Stimulated activated CD8-positive, alpha-beta memory T cell treated with anti-CD3 and anti-CD28 coated beads, Interleukin-2, amount 100 ng/mL, for 1 hour (primary cell): ENCODE results near the gene GLB1L2.

ENCODE experiments used
- DNase-seq, 2 donors: peaks; one replicate each; pipeline ENCODE4 v3.0.0-alpha.2; 2020; ENCODE audit warnings: low read depth in 2 of 2

GLB1L2 gene

DNA sequence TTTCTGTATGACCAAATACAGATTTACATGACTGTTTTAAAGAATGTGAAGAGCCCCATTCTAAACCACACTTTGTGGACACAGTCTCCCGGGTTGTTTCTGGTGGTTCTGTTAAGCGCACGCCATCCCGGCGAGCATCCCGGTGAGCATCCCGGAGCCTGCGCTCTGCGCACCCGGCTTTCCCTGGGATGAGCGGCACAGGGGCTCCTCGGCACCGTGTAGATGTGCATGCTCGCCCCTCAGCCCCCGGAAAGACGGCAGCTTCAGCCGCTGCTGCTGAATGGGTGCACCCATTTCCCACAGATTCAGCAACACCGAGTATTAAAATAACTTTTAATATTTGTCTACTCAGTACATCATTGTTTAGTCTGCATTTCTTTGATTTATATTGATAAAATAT lies 36.0 kb downstream of the GLB1L2 start:
- DNase-seq: no peak

DNA sequence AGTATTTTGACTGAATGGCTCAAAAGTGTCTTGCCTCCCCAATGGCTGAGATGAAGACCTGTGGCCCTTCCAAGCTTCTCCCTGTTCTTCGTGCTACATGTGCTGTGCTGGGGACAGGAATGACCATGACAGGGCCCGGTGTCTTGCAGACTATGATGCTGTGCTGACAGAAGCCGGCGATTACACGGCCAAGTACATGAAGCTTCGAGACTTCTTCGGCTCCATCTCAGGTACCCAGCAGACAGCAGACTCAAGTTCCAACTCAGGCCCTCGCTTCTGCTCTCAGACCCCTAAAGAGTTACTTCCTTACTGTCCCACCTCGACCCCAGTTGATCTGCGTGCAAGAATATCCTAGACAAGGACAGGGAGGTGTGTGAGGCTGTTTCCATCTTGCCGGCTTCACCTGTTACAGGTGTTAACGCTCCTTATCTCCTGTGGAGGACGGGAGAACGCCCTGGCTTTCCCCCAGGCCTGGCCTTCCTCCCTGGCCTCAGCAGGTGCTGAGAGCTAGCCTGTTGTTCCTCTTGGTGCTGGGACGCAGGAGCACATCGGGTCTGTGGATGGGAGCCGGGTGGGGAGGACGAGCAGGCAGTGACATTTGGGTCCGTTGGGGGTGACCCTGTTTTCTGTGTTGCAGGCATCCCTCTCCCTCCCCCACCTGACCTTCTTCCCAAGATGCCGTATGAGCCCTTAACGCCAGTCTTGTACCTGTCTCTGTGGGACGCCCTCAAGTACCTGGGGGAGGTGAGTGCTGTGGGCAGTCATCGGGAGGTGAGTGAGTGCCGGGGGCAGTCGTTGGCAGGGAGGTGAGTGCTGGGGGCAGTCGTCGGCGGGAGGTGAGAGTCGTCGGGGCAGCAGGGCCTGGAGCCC lies 38.1 kb downstream of the GLB1L2 start:
- no peak for DNase-seq

DNA sequence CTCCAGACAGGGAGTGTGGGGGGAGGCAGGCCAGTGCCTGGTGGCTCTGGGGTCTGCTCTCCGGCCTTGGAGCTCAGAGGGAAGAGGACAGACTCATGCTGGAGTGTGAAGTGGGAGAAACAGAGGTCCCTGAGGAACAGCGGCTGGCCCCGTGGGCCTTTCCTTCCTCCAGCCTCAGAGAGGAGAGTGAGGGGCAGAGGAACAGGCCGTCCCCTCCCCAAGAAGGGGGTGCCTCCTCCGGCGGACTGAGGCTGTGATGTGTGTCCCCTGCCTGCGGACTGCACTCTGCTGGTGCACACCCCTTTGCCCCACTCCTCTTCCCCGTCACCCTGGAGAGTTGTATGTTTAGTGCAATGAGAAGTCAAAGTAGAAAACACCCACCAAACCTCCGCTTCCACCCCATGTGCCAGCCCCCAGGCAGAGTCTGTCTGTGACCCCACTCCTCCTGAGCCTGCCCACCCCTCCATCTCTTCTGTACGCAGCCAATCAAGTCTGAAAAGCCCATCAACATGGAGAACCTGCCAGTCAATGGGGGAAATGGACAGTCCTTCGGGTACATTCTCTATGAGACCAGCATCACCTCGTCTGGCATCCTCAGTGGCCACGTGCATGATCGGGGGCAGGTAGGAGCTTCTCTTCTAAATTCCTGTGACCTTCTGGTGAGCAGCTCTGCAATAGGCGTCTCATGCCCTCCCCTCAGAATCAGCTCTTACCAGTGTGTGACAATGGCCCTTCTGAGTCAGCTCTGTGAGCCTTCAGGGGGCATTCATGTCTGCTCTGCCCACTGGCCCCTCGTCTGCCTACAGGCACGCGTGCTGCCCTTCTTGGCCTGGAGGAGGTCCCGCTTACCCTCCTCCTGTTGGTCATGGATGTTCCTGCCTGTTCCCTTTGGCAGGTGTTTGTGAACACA lies 39.0 kb downstream of the GLB1L2 start:
- no peak for DNase-seq

DNA sequence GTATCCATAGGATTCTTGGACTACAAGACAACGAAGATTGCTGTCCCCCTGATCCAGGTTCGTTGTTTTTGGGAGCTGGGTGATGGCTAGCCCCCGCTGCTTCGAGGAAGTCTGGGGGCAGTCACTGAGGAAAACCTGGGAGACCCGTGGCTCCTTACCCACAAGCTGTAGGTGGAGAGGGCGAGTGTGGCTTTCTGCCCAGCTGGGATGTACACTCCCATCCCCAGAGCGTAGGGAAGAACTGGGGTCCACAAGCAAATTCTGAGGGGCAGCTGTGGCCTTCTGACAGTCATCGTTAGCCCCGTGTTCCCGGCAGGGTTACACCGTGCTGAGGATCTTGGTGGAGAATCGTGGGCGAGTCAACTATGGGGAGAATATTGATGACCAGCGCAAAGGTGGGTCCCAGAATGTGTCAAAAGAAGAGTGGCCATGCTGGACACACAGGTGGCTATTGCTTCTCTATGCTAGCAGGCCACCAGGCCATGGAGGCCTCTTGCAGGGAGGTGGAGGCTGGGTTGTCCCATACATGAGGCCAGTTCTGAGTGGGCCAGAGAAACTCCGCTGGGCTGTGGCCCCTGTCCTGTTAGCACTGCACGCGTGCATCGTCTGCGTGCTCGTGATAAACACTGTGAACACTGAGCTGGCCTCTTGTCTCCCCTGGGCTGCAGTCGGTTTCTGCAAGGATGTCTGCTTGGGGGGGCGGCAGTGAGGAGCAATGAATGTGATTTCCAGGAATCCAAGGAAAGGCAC lies 39.8 kb downstream of the GLB1L2 start:
- DNase-seq: no peak

DNA sequence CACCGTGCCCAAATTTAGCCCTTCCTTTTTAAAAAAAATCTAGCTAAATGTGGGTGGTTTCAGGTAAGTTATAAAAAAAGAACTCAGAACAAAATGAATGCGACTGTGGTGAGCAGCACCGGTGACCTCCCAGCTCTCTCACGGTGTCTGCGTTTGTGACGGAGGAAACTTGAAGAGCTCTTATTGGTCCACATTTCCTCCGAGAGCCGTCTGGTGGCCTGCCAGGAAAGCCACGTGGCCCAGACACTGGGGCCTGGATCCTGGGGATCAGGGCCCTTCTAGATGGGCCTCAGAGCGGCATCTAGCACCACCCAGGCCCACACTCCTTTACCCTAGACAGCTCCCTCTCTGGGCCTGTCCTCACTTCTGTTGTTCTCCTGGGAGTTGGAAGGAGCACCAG lies 40.7 kb downstream of the GLB1L2 start:
- DNase-seq: no peak

DNA sequence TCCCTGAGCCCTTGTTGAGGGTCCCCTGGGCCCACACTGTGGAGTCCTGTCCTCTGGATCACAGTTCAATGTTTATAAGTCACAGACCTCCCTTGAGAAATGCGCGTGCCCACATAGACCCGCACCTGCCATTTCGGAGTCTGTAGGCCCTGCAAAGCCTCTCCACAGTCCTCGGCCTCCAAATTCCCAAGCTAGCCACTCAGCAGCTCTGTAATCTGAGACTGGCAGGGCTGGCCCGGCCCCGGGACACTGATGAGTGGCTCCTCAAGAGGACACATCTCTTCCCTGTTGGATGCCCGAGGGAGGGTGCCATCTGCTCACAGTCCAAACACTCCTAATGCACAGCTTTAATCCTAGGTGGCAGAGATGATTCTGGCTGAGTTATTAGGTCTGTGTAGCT lies 41.2 kb downstream of the GLB1L2 start:
- DNase-seq: no peak

DNA sequence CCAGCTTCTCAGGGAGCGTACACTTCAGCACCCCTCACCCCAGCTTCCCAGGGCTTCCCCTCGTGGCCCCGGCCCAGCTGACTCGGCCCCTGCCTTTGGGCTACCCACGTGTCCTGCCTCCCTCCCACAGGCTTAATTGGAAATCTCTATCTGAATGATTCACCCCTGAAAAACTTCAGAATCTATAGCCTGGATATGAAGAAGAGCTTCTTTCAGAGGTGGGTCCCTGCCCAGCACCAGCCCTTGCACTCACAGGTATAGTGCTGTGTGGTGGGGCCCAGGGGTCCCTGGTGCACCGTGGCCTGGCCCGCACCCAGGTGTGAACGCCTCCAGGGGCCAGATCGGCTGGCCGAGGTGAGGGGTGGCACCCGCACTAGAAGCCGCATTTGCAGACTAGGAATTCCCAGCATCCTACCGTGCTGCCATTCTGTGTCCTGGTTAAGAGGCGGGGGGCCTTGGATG lies 41.8 kb downstream of the GLB1L2 start:
- DNase-seq: no peak

DNA sequence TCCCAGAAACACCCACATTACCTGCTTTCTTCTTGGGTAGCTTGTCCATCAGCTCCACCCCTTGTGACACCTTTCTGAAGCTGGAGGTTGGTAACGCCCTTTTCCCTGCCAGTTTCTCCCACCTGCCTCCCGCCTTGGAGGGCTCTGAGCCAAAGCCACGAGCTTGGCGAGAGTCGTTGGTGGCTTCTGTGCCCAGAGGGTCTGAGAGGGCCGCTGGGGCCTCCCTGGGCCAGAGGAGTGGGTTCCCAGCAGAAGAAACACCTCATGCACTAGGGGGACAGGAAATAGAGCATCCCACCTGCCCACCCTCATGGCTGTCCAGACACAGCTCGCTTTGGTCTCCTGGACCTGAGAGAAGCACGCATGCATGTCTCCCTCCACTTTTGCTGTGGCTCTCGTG lies 42.4 kb downstream of the GLB1L2 start:
- DNase-seq: no peak

DNA sequence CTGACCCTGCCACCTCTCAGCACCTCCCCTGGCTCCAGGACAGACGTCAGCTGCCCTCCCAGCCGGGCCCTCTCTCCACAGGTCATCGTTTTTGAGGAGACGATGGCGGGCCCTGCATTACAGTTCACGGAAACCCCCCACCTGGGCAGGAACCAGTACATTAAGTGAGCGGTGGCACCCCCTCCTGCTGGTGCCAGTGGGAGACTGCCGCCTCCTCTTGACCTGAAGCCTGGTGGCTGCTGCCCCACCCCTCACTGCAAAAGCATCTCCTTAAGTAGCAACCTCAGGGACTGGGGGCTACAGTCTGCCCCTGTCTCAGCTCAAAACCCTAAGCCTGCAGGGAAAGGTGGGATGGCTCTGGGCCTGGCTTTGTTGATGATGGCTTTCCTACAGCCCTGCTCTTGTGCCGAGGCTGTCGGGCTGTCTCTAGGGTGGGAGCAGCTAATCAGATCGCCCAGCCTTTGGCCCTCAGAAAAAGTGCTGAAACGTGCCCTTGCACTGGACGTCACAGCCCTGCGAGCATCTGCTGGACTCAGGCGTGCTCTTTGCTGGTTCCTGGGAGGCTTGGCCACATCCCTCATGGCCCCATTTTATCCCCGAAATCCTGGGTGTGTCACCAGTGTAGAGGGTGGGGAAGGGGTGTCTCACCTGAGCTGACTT lies 43.2 kb downstream of the GLB1L2 start:
- DNase-seq: no peak

DNA sequence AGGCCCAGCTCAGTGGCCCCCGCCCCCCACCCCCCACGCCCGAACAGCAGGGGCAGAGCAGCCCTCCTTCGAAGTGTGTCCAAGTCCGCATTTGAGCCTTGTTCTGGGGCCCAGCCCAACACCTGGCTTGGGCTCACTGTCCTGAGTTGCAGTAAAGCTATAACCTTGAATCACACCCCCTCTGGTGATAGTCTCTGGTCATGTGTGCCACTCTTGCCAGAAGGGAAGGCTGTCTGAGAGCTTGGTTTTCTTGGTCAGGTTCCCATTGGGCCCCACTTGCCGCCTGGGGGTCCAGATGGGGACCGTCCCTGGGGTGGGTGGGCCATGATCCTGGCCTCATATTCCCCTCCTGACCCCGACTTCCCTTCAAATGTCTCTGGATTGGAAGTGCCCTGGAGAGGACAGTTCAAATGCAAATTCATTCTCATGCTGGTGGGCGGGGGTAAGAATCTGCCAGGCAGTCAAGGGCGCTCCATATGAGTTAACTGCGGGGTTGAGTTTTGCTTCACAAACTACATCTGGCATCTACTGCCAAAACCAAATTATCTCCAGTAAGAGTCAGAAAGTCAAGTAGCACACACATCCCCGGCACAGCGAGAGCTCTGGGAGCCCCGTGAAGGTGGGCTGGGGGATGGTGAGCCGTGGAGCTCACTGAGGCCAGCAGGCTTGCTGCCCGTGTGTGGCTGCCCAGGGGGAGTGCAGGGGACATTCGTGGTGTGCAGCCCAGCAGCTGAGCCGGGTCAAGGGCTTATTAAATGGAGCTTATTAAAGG lies 44.5 kb downstream of the GLB1L2 start:
- no peak for DNase-seq

DNA sequence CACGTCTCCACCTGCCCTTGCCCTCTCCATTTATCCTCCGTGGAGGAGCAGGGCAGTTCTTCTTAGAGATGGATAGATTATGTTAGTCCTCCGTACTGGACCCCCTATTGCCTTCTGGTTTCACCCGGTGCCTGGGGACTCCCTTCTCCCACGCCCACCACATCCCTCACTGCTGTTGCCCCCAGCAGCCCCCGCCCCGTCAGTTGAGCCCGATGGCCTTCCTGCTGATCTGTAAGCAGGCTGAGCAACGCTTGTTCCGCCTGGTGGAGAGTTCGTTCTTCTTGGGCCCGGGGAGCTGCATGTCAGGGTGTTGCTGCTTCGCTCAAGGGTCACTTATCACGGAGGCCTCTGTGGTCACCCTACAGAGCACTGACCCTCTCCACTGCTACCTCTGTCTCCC lies 46.1 kb downstream of the GLB1L2 start:
- no peak for DNase-seq

DNA sequence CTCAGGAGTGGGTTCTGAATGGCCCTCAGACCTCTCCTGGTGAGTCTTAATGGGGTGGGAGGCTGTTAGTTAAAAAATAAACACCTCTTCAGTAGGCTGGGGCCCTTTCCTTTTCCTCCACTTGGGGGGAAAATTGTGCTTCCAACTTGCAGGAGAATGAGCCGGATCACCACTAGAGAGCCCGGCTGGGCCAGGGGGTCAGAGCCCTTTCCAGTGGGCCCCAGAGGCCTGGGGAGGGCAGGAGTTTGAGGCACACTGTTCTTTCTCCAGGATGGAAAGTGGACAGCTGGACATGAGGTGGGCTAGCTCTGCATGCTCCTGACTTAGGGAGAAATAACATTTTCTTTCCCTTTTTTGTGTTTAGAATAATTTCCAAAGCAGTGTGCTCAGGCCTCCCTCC lies 47.5 kb downstream of the GLB1L2 start:
- DNase-seq: no peak

DNA sequence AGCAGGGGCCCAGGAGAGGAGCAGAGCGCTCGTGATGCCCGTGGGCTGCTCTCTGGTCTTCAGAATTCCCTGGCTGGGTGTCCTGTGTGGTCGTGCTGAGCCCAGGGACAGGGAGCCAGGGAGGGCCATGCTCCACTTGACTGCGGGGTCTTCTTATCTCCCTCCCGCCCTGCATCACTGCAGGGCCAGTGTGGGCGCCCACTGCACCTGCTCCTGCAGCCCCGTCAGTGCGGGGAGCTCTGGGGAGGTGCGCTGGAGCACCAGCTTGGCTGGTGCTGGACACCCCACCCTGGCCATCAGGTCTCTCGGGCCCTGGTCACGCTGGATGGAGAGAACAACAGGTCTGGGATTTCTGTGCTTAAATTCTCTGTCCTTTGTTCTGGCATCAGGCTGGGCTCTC lies 48.4 kb downstream of the GLB1L2 start:
- DNase-seq: no peak

DNA sequence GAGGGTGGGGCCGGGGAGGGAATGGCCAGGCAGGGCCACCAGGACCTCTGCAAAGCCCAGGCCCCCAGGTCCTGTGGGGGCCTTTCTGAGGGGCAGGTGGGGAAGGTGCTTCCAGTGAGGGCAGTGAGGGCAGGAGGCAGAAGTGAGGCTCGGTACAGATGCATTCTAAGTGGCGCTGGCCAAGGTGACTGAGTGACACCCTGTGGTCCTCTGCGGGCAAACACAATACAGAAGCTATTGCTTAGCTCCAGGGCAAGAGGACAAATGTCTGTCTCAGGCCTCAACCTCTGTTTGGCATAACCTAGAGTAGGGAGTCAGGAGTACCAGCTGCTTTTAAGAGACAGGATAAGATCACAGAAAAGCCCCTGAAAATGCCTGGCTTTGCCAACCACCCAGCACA lies 49.0 kb downstream of the GLB1L2 start:
- no peak for DNase-seq

DNA sequence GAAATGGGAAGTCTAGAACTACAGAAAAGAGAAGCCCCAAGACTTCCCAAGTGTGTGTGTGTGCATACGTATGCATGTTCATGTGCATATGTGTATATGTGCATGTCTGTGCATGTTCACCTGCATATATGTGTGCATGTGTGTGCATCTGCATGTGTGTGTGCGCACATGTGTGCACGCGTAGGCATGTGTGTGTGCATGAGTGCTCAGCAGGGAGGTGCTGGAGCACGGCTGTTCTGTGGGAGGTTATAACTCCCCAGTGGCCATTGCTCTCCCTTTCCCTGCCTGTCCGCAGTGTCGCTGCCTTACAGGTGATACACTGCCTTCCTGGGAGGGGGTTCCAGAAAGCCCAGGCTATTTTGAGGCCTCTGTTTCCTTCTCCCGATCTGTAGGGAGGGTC lies 50.5 kb downstream of the GLB1L2 start:
- no peak for DNase-seq

DNA sequence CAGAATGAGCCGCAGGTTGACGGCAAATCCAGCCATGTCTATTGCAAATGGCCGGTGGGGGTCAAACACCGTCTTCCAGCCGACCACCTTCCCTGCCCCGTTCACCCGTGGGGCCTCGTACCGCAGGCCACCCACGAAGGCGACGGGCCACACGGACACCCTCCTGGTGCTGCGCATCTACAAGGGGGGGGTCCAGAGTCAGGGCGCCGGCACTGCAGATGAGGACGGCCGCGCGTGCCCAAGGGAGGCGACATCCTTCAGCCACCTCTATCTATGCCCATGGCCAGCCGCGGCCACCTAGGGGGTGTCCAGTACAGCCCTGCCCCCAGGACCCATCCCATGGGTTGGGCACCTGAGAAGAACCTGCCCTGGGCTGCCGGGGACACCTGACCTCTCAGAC lies 51.0 kb downstream of the GLB1L2 start:
- DNase-seq: no peak

DNA sequence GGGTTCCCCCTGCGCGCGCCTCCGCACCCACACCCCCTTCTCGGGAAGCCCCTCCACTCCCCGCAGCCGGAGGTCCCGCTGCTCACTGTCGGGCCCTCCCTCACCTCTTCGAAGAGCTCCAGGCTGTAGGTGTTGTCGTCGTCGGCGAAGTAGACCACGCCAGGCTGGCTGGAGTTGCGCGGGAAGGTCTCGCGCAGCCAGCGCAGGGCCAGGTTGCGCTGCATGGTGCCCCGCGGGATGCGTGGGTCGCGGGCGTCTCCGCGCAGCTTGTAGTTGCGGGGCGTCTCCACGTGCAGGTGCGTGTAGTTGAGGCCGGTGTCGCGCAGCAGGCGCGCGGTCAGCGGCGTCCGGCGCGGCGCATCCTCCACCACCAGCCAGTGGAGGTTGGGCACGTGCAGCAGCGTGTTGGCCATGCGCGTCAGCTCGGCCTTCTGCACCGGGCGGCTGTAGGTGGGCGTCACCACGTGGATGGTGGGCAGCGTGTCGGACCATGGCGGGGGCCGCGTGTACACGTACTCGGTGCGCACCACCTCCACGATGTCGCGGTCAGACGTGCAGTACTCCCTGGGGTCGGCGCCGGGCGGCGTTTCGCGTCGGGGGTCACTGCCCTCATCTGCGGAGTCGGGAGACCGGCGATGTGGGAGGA lies 51.9 kb downstream of the GLB1L2 start:
- no peak for DNase-seq

DNA sequence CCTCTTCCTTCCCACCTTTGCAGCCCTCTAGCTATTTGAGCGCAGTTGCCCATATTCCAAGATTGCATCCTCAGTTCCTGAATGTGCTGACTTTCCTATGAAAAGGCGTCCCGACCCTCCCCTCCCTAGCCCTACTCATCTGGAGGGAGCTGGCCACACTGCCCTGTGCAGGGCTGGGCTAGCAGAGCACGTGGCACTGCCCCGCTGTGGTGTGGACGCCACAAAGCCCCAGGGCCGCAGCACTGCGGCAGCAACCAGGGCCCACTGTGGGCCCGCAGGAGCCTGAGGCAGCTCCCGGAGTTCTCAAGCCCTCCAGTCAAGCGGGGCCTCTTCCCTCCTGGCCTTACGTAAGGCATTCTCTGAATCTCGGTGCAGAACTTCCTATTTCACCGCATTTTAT lies 52.6 kb downstream of the GLB1L2 start:
- DNase-seq: no peak

DNA sequence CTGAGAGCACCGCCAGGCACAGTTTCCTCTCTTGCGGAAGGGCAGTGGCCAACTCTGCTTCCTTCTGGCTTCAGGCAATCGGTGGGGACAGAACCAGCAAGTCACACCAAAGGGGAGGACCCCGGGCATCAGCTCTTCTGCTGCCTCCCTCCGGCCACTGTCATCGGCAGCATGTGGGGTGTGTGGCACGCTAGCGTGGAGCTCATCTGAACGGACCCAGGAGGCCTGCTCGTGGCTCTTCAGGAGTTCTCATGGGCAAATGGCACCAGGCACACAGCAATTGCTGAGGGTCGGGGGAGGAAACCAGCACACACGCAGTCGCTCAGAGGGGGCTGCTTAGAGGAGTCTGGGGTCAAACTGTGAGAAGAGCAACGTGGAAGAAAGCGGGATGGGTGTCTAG lies 53.4 kb downstream of the GLB1L2 start:
- no peak for DNase-seq
